Measurements from ENCODE around the gene NSUN6.

The NSUN6 gene

GRCh38 chr10:18508587-18508986 lies 142.8 kb downstream of the NSUN6 start:
- no peak for TF ChIP-seq CTCF (conservative IDR thresholded peaks at IDR 0.05)
- H3K27ac ChIP-seq, result no peak overlapping the region

- no peak for TF ChIP-seq CTCF (conservative IDR thresholded peaks at IDR 0.05)
- H3K27ac ChIP-seq, result no peak overlapping the region
Measured at GRCh38 chr10:18505456-18506118, 145.8 kb downstream of the NSUN6 start.

- no peak for TF ChIP-seq CTCF (conservative IDR thresholded peaks at IDR 0.05)
- no peak overlapping the region for H3K27ac ChIP-seq
Measured at GRCh38 chr10:18504161-18504560, 147.2 kb downstream of the NSUN6 start.

- TF ChIP-seq CTCF (conservative IDR thresholded peaks at IDR 0.05), result no peak
- no peak overlapping the region for H3K27ac ChIP-seq
Measured at GRCh38 chr10:18501629-18502028, 149.8 kb downstream of the NSUN6 start.

GRCh38 chr10:18501198-18501597 lies 150.2 kb downstream of the NSUN6 start:
- TF ChIP-seq CTCF (conservative IDR thresholded peaks at IDR 0.05), result no peak

GRCh38 chr10:18500576-18500975 lies 150.8 kb downstream of the NSUN6 start:
- no peak for TF ChIP-seq CTCF (conservative IDR thresholded peaks at IDR 0.05)
- H3K27ac ChIP-seq, result no peak overlapping the region

More at GRCh38 chr10:18501198-18501597, 150.2 kb downstream of the NSUN6 start:
- no peak overlapping the region for H3K27ac ChIP-seq

- no peak overlapping the region for H3K27ac ChIP-seq
- TF ChIP-seq CTCF (conservative IDR thresholded peaks at IDR 0.05), result no peak
Measured at GRCh38 chr10:18498998-18499397, 152.4 kb downstream of the NSUN6 start.

All from VCaP (cell line).